Gastroesophageal sphincter (tissue), 4 donors: Measurements from ENCODE around the gene TENM3. TPM values are rescaled to one million over a fixed set of nuclear protein-coding genes. Genes with fewer than 3 reads are reported as not detected.

Source experiments
- ATAC-seq: fragments of 150-250 bp; one replicate; pipeline ENCODE4 v1.9.1; 2016; ENCODE audit warnings: mild to moderate bottlenecking, moderate library complexity
- H3K27ac ChIP-seq, 4 donors: fragments of 200-600 bp; sonication (generic) in 3 of 4; 1 replicate in 3 of 4; 2 replicates in 1 of 4; pipeline ENCODE4 v1.5.1; 2016 to 2019
- H3K27me3 ChIP-seq: fragments of 200-600 bp; sonication (generic); one replicate; pipeline ENCODE4 v1.5.1; 2019
- H3K36me3 ChIP-seq, 2 donors: fragments of 200-600 bp; sonication (generic); one replicate each; pipeline ENCODE4 v1.5.1; 2019; ENCODE audit warnings: control low read depth in 1 of 2
- H3K4me1 ChIP-seq, 3 donors: fragments of 200-600 bp; sonication (generic); 1 replicate in 2 of 3; 2 replicates in 1 of 3; pipeline ENCODE4 v1.5.1; 2016 to 2019; ENCODE audit warnings: control low read depth in 2 of 3
- H3K4me3 ChIP-seq, 2 donors: fragments of 200-600 bp; sonication (generic); one replicate each; pipeline ENCODE4 v1.5.1; 2019; ENCODE audit warnings: mild to moderate bottlenecking in 1 of 2, moderate library complexity in 1 of 2
- H3K9me3 ChIP-seq, 3 donors: fragments of 200-600 bp; sonication (generic); one replicate each; pipeline ENCODE4 v1.5.1; 2017 to 2019; ENCODE audit warnings: control low read depth in 2 of 3
- EP300 ChIP-seq: sonication (generic); formaldehyde crosslinking; IDR thresholded peaks from one replicate; pipeline ENCODE4 v1.6.1; 2017; ENCODE audit warnings: antibody characterized with exemption, mild to moderate bottlenecking
- POLR2A ChIP-seq, 2 donors: fragments of 450-650 bp; IDR thresholded peaks; one replicate each; pipeline ENCODE4 v1.6.1; 2017; ENCODE audit warnings: antibody characterized with exemption in 2 of 2, mild to moderate bottlenecking in 2 of 2, moderate library complexity in 1 of 2
- POLR2AphosphoS5 ChIP-seq: sonication (generic); formaldehyde crosslinking; IDR thresholded peaks from one replicate; pipeline ENCODE4 v1.6.1; 2017; ENCODE audit warnings: antibody characterized with exemption
- WGBS, 2 donors: methylation state at CpG; one replicate each; pipeline ENCODE4 v1.1.5; 2018; ENCODE audit warnings: low coverage in 1 of 2; 5-methylcytosine and 5-hydroxymethylcytosine counted together
- total RNA-seq, 4 donors: library from RNA; depleted of rRNA; stranded (reverse); fragments of >200 nt; gene quantifications; one replicate each; pipeline ENCODE4 v1.1.0, GENCODE V29; 2016
- TF ChIP-seq, protein P1 (sequence below), 4 experiments: fragments of 200-600 bp in 2 of 4; fragments of 450-650 bp in 2 of 4; sonication (generic) in 1 of 4; IDR thresholded peaks; one replicate each; pipeline ENCODE4 v1.5.1; 2017 to 2019; ENCODE audit warnings: antibody characterized with exemption in 4 of 4, mild to moderate bottlenecking in 2 of 4, moderate library complexity in 2 of 4

TENM3 gene
- total RNA-seq, 4 donors from 2014 or later, result 8.2 to 39.9 (median 15.8) TPM

DNA sequence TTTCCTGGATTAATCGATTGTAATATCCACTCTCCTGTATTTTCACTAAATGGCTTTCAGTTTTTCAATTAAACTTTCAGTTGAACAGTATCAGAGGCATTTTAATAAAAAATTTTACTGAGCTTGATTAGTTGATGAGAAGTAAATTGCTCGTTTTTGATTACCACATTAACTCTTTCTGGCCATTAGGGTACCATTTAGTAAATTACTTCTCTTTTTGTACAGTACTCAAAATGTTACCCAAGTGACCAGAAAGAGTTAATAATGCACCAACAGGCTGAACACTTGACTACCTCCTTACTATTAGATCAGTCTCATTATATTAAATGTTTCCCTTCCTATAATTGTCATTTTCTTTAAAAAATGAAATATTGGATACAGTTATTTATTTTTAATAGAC is 289.2 kb downstream of the TENM3 start:
- Histone ChIP-seq H3K36me3 (no peaks in the 10 kb centered on the region), H3K4me3 (no peak overlapping the region), H3K9me3 (no peaks in the 10 kb centered on the region), H3K4me1 (peaks cover 0 to 16% (median 0%) of the 10 kb centered on the region in 3 donors), H3K27ac (no peak overlapping the region), H3K27me3 (no peaks in the 10 kb centered on the region)
- TF ChIP-seq EP300 (no peak), POLR2AphosphoS5 (no peak), POLR2A (IDR thresholded peaks at IDR 0.05) (no peak)
- TF ChIP-seq, protein P1, sequence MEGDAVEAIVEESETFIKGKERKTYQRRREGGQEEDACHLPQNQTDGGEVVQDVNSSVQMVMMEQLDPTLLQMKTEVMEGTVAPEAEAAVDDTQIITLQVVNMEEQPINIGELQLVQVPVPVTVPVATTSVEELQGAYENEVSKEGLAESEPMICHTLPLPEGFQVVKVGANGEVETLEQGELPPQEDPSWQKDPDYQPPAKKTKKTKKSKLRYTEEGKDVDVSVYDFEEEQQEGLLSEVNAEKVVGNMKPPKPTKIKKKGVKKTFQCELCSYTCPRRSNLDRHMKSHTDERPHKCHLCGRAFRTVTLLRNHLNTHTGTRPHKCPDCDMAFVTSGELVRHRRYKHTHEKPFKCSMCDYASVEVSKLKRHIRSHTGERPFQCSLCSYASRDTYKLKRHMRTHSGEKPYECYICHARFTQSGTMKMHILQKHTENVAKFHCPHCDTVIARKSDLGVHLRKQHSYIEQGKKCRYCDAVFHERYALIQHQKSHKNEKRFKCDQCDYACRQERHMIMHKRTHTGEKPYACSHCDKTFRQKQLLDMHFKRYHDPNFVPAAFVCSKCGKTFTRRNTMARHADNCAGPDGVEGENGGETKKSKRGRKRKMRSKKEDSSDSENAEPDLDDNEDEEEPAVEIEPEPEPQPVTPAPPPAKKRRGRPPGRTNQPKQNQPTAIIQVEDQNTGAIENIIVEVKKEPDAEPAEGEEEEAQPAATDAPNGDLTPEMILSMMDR (IDR thresholded peaks at IDR 0.05), result no peak
- no peak for ATAC-seq
- WGBS, 2 donors, result 71% methylated on average over 2 of the region's 2 CpGs

GRCh38 chr4:182533964-182534363 is 290.8 kb downstream of the TENM3 start:
- Histone ChIP-seq H3K27me3 (no peaks in the 10 kb centered on the region), H3K9me3 (no peaks in the 10 kb centered on the region), H3K4me3 (no peak overlapping the region), H3K27ac (no peak overlapping the region), H3K36me3 (no peaks in the 10 kb centered on the region), H3K4me1 (peaks cover 0 to 16% (median 0%) of the 10 kb centered on the region in 3 donors)
- TF ChIP-seq EP300, result no peak
- TF ChIP-seq POLR2A (IDR thresholded peaks at IDR 0.05), result no peak
- TF ChIP-seq, protein P1 (IDR thresholded peaks at IDR 0.05), result no peak
- no peak for TF ChIP-seq POLR2AphosphoS5
- no peak for ATAC-seq
- 36 to 71% methylated on average over 1 of the region's 1 CpG for WGBS, 2 donors

- H3K4me3 ChIP-seq, result no peak overlapping the region
- no peak for ATAC-seq
- no peaks in the 10 kb centered on the region for H3K36me3 ChIP-seq
- H3K9me3 ChIP-seq, result no peaks in the 10 kb centered on the region
- no peak overlapping the region for H3K27ac ChIP-seq
- H3K4me1 ChIP-seq, result peaks cover 0 to 11% (median 0%) of the 10 kb centered on the region in 3 donors
- no peaks in the 10 kb centered on the region for H3K27me3 ChIP-seq
- WGBS, 2 donors, result 64 to 73% methylated on average over 6 to 8 of the region's 8 CpGs
- TF ChIP-seq POLR2A (IDR thresholded peaks at IDR 0.05) (no peak), EP300 (no peak), POLR2AphosphoS5 (no peak)
- TF ChIP-seq, protein P1 (IDR thresholded peaks at IDR 0.05), result no peak
Measured at GRCh38 chr4:182536221-182536811, 293.1 kb downstream of the TENM3 start.

- ATAC-seq, result no peak
- no peak overlapping the region for H3K27ac ChIP-seq
- no peaks in the 10 kb centered on the region for H3K27me3 ChIP-seq
- H3K9me3 ChIP-seq, result no peaks in the 10 kb centered on the region
- H3K4me1 ChIP-seq, result peaks cover 0 to 2% (median 0%) of the 10 kb centered on the region in 3 donors
- H3K4me3 ChIP-seq, result no peak overlapping the region
- no peaks in the 10 kb centered on the region for H3K36me3 ChIP-seq
- WGBS, 2 donors, result 29 to 47% methylated on average over 10 of the region's 10 CpGs
- TF ChIP-seq POLR2A (IDR thresholded peaks at IDR 0.05) (no peak), EP300 (no peak), POLR2AphosphoS5 (no peak)
- TF ChIP-seq, protein P1 (IDR thresholded peaks at IDR 0.05), result no peak
Measured at GRCh38 chr4:182537031-182537795, 294.0 kb downstream of the TENM3 start.

GRCh38 chr4:182538031-182538430 is 294.8 kb downstream of the TENM3 start:
- Histone ChIP-seq H3K36me3 (no peaks in the 10 kb centered on the region), H3K9me3 (no peaks in the 10 kb centered on the region), H3K27ac (no peak overlapping the region), H3K4me3 (no peak overlapping the region), H3K4me1 (no peaks in the 10 kb centered on the region), H3K27me3 (no peaks in the 10 kb centered on the region)
- no peak for ATAC-seq
- no peak for TF ChIP-seq POLR2AphosphoS5
- TF ChIP-seq EP300, result no peak
- TF ChIP-seq, protein P1 (IDR thresholded peaks at IDR 0.05), result no peak
- TF ChIP-seq POLR2A (IDR thresholded peaks at IDR 0.05), result no peak
- 68 to 78% methylated on average over 4 of the region's 4 CpGs for WGBS, 2 donors
